ENCODE measurements around the gene RFC2.
"Not testable (repeated sequence)": the region's sequence is repeated elsewhere in the genome, so short reads cannot be mapped to it uniquely, and the experiment has no call there.

The RFC2 gene

GRCh38 chr7:74248156-74248555 is 6.0 kb downstream of the RFC2 start:
- DNase-seq (ENCODE audit: low spot score): no peak

DNA sequence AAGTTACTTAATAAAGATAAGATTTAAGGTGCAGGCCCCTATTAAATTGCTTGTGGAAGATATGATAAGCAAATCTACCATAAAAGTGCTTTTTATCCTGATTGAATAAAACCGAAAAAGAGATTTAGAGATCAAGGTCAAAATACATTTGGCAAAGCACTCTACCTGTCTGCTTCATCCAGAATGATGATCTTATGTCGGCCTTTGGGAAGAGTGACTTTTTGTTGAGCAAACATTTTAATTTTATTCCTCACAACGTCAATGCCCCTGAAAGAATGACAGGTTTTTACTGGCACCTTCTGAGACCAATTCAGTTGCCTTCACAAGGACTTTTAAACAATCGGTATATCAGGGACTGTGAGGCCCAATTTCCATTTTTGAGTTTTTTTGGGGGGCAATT is 7.7 kb downstream of the RFC2 start:
- DNase-seq (ENCODE audit: low spot score): no peak

- no peak for DNase-seq (ENCODE audit: low spot score)
Observed at GRCh38 chr7:74242122-74242443, 12.1 kb downstream of the RFC2 start.

DNA sequence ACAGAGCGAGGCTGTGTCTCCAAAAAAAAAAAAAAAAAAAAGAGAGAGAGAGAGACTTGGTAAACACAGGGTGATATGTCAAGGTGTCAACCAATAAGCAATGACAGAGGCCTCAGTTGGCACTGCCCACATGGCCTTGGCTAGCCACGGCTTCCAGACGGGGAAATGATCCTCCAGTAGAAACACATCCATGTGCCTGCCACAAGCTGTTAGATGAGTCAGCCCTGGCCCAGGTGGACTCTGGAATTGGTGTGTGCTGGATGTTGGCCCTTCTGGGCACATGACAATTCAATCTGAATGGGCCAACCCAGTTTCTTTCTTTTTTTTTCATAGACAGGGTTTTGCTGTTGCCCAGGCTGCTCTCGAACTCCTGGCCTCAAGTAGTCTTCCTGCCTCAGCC is 13.7 kb downstream of the RFC2 start:
- no peak for DNase-seq (ENCODE audit: low spot score)

DNA sequence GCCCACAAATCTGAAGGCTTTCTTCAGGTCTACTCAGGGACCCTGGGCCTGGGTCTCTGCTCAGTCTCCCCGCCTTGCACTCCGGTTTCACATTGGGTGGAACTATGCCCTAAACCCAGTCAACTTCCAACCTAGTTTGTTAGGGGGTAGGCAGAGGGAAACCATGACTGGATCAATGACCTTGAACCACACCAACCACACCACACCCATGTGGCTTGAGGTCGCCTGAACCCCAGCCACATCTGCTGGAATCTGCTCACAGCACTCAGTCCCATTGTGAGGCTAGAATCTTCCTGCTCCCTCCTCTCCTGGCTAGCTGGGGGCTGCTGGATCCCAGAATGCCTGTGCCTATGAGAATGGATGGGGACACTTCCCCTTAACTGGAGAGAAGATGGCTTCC is 17.9 kb downstream of the RFC2 start:
- no peak for DNase-seq (ENCODE audit: low spot score)

DNA sequence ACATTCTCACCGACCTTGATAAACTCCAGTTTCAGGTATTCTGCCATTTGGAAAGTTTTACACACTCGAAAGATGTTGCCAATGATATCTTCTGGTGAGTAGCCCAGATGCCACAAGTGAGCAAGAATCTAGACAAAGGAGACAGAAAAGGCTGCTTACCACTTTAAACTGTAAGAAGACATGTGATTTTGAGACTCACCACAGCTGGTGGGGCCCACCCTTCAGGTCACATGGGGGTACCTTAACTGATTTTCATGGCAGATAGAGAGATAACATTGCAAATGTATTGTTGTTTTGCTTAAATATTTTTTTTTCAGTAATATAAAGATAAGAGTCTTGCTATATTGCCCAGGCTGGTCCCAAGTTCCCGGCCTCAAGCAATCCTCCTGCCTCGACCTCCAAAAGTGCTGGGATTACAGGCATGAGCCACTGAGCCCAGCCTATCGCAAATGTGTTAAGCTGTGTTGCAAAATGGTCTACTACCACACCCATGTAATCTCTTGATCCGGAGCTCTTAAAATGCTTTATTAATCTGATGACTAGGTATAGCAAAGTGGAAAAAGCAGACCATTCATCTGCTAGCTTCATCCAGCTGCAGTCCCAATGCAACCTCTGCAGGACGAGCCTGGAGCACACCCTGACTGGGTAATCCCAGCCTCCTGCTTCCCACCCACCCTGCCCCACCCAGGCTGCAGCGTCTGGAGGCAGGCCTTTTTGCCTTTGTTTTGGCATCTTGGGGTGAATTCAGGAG is 18.5 kb downstream of the RFC2 start:
- DNase-seq (ENCODE audit: low spot score): no peak

DNA sequence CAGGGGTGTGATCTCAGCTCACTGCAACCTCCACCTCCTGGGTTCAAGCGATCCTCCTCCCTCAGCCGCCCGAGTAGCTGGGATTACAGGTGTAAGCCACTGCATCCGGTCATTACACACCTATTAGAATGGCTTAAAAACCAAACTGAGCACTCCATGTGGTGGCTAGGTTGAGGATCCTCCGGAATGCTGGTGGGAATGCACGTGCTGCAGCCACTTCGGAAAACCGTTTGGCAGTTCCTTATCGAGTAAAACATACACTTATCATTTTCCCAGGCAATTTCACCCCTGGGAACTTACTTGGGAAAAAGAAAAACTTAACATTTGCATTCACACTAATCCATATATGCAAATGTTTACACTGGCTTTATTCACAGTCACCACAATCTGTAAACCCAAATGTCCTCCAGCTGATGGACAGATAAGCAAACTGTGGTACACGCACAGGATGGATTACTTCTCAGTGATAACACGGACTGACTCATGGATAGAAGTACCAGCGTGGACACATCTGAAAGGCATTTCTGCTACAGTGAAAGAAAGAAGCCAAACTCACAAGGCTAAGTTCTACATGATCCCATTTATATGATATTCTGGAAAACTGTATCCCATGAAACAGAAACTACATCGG is 20.4 kb downstream of the RFC2 start:
- DNase-seq (ENCODE audit: low spot score): no peak

- no peak for DNase-seq (ENCODE audit: low spot score)
Observed at GRCh38 chr7:74231232-74231590, 23.0 kb downstream of the RFC2 start.

DNA sequence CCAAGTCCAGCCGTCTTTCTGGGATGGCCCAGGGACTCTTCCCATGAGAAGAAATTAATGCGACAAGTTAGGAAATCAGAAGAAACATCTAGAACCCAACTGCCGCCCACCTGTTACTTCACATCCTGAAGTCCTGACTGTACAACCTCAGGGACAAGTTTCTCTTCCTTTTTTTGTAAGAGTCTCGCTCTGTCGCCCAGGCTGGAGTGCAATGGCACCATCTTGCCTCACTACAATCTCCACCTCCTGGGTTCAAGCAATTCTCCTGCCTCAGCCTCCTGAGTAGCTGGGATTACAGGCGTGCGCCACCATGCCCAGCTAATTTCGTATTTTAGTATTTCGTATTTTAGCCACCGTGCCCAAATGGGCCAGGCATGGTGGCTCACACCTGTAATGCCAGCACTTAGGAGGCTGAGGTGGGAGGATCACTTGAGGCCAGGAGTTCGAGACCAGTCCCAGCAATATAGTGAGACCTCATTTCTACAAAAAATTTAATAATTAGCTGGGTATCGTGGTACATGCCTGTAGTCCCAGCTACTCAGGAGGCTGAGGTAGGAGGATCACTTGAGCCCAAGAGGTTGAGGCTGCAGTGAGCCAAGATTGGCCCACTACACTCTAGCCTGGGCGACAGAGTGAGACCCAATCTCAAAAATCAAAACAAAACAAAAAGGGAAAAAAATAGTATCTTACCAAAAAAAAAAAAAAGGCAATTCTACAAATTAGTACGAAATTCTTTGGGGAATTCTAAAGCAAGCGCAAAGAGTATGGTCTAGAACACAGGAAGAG is 23.6 kb downstream of the RFC2 start:
- DNase-seq (ENCODE audit: low spot score): no peak

GRCh38 chr7:74228951-74229900 is 25.0 kb downstream of the RFC2 start:
- no peak for DNase-seq (ENCODE audit: low spot score)

GRCh38 chr7:74226633-74227032 is 27.6 kb downstream of the RFC2 start:
- no peak for DNase-seq (ENCODE audit: low spot score)

- DNase-seq (ENCODE audit: low spot score): no peak
Observed at GRCh38 chr7:74225400-74225799, 28.8 kb downstream of the RFC2 start.

DNA sequence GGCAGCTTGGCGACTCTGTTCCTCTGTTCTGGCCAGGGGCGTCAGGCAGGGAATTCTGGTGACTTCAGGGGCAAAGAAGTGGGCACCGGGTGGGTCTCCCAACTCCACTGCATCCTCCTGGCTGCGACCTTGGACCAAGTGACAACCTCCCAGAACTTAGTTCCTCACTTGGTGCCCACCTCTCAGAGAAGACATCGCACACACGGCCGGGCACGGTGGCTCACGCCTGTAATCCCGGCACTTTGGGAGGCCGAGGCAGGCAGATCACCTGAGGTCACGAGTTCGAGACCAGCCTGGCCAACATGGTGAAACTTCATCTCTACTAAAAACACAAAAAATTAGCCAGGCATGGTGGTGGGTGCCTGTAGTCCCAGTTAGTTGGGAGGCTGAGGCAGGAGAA is 29.3 kb downstream of the RFC2 start:
- DNase-seq (ENCODE audit: low spot score): not testable (repeated sequence)

DNA sequence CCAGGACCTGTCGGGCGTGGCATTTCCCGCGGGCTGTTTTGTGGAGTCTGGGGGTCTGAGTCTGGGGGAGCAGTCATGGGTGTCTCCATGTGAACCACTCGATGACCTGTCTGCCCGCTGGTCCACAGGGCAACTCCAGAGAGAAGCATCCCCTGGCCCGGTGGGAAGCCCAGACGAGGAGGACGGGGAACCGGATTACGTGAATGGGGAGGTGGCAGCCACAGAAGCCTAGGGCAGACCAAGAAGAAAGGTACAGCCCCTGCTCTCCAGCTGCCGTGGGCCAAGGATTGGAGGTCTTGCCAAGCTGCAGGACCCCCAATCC is 29.7 kb downstream of the RFC2 start:
- DNase-seq (ENCODE audit: low spot score): no peak

- DNase-seq (ENCODE audit: low spot score): no peak
Observed at GRCh38 chr7:74223711-74224510, 30.3 kb downstream of the RFC2 start.

DNA sequence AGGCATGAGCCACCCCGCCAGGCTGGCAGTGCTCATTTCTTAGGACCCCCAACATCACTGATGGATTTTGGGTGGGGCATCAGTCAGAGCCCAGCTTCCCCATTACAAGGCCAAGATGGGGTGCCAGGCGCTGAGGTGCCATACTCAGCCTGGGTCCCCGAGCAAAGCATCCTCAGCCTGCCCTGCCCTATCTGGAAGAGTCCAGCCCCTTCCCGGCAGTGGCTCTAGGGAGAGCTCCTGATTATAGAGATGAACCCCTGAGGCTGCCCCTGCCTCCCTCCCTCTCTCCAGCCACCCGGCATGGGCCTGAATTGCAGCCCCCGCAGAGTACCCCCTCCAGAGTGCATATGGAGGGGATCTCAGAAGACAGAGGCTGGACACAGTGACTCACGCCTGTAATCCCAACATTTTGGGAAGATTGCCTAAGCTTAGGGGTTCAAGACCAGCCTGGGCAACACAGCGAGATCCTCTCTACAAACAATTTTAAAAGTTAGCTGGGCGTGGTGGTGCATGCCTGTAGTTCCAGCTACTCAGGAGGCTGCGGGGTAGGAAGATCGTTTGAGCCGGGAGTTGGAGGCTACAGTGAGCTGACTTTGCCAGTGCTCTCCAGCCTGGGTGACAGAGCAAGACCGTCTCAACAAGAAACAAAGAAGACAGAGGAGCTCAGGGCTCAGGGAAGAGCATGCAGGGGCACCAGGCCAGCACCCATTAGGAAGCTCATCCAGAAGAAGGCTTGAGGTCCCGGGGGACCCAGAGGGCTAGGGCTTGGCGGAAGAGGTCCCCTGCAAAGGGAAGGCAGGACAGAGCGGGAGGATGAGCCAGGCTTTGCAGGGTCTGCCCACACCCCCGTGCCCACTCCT is 31.1 kb downstream of the RFC2 start:
- no peak for DNase-seq (ENCODE audit: low spot score)

- DNase-seq (ENCODE audit: low spot score): no peak
Observed at GRCh38 chr7:74221713-74222112, 32.5 kb downstream of the RFC2 start.

GRCh38 chr7:74220229-74220628 is 34.0 kb downstream of the RFC2 start:
- DNase-seq (ENCODE audit: low spot score): no peak

GRCh38 chr7:74219416-74219815 is 34.8 kb downstream of the RFC2 start:
- no peak for DNase-seq (ENCODE audit: low spot score)

GRCh38 chr7:74218343-74218698 is 35.9 kb downstream of the RFC2 start:
- no peak for DNase-seq (ENCODE audit: low spot score)

All from LoVo (cell line).